ENCODE results near the gene ARID3B. TPM values are rescaled to one million over a fixed set of nuclear protein-coding genes. Genes with fewer than 3 reads are reported as not detected.

Gene ARID3B
- total and polyA plus RNA-seq, 2 of the 13 experiments (the other 11 are each of a cell fraction or from before 2014, with no cell fraction given) = 5.3 to 12.8 TPM

DNA sequence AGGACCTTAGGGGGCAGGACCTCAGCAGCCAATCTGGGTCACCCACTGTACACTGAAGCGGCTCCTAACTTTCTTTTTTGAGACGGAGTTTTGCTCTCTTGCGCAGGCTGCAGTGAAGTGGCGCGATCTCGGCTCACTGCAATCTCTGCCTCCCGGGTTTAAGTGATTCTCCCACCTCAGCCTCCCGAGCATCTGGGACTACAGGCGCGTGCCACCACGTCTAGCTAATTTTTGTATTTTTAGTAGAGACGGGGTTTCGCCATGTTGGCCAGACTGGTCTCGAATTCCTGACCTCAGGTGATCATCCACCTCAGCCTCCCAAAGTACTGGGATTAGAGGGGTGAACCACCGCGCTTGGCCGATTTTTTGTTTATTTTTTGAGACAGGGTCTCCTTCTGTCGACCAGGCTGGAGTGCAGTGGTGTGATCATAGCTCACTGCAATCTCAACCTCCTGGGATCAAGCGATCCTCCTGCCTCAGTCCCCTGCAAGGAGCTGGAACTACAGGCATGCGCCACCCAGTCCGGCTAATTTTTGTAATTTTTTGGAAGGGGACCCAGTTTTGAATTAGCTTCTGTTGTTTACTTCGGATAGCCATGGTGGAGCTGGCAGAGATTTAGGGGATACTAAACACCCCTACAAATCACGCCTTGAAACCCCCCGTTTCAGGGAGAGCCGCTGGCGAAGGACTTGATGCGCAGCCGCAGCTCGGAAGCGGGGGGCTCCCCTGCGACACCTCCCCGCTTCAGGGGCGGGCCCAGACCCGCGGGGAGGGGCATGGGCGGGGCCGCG is 73.1 kb downstream of the ARID3B start (continued):
- TF ChIP-seq ZNF569 (CRISPR knock-in tag; IDR thresholded peaks at IDR 0.05; ENCODE audit: borderline replicate concordance) (no peak), THAP11 (CRISPR knock-in tag; IDR thresholded peaks at IDR 0.05) (0 out of 2 replicates have a peak, but pooled peaks have one; percentile 14)
- TF ChIP-seq, protein P1, sequence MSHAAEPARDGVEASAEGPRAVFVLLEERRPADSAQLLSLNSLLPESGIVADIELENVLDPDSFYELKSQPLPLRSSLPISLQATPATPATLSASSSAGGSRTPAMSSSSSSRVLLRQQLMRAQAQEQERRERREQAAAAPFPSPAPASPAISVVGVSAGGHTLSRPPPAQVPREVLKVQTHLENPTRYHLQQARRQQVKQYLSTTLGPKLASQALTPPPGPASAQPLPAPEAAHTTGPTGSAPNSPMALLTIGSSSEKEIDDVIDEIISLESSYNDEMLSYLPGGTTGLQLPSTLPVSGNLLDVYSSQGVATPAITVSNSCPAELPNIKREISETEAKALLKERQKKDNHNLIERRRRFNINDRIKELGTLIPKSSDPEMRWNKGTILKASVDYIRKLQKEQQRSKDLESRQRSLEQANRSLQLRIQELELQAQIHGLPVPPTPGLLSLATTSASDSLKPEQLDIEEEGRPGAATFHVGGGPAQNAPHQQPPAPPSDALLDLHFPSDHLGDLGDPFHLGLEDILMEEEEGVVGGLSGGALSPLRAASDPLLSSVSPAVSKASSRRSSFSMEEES (CRISPR knock-in tag; IDR thresholded peaks at IDR 0.05) = no peak
- TF ChIP-seq, protein P2, sequence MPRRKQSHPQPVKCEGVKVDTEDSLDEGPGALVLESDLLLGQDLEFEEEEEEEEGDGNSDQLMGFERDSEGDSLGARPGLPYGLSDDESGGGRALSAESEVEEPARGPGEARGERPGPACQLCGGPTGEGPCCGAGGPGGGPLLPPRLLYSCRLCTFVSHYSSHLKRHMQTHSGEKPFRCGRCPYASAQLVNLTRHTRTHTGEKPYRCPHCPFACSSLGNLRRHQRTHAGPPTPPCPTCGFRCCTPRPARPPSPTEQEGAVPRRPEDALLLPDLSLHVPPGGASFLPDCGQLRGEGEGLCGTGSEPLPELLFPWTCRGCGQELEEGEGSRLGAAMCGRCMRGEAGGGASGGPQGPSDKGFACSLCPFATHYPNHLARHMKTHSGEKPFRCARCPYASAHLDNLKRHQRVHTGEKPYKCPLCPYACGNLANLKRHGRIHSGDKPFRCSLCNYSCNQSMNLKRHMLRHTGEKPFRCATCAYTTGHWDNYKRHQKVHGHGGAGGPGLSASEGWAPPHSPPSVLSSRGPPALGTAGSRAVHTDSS (CRISPR knock-in tag; conservative IDR thresholded peaks at IDR 0.05) = no peak

DNA sequence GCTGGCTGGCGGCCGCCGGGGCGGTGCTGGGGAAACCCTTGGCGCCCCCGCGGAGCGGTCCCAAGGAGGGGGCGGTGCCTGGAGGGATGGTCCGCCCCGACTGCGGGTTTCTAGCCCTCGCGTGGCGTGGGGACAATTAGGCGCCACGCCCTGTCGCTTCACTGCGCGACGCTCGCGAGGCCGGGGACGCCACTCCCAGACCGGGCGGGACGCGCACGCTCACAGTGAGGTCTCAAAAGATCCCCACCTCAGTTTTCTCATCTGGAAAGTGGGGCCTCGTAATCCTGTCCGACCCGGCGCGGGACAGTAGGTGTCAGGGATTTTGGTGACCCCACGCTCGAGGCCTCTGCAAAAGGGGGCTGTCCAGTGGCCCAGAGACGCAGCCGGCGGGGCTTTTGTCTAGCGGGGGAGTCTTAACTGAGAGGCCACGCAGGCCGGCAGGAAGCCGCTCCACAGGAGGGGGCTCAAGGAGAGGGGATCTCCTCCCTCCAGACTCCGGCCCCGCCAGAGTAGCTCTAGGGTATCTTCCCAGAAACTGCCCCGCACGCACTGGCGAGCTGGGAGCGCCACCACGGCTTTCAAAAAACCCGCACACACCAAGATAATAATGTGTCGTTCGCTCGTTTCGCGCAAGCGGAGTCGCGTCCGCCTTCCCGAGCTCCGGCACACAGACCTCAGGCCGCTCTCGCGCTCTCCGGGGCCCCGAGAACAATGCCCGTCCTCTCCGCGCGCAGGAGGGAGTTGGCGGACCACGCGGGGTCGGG is 73.9 kb downstream of the ARID3B start:
- no peak overlapping the region for H2AFZ ChIP-seq (ENCODE audit: low read length)
- BruUV-seq (replicated peaks) = TSS peak; percentile 88
- H3K9me3 ChIP-seq (ENCODE audit: low read length) = no peaks in the 10 kb centered on the region
- H3K4me2 ChIP-seq (ENCODE audit: low read depth, low read length) = peak overlapping the region; percentile 85
- intact Hi-C loops (cut with micrococcal nuclease; ENCODE audit: unreplicated experiment) (loop anchor here (1.0 to 5.0 kb wide), 3 partner anchors 74 to 243 kb away; partner anchors contain the start of gene ARID3B), in situ Hi-C loops (cut with HindIII; ENCODE audit: extremely low pct_ligation_motif_present, low pct_unique_long_range_greater_than_20kb) (no loop called here)
- ChIA-PET POLR2A (interaction anchor here (1.1 to 6.9 kb wide), 8 partner anchors 13 to 172 kb away, joined by 3 to 52 read pairs (median 6); partner anchors contain the start of genes ARID3B and UBL7), CTCF (ENCODE audit: low intra/inter-chr PET ratio, low total read pairs) (no interaction called here)
- WGBS (ENCODE audit: low lambda C conversion rate) = 0% methylated on average over 1 of the region's 76 CpGs
- peaks cover 35% of the 10 kb centered on the region for H4K20me1 ChIP-seq (ENCODE audit: insufficient read depth, low read length)
- H3K4me3 ChIP-seq (replicated peaks in 1 of 3; ENCODE audit: insufficient read depth in 1 of 3, low read depth in 2 of 3, low read length in 3 of 3) = peak overlapping the region; percentile 90 to 100 (median 94)
- H3K79me2 ChIP-seq (ENCODE audit: insufficient read depth, low read length) = peaks cover 40% of the 10 kb centered on the region
- peaks cover 39% of the 10 kb centered on the region for H3K4me1 ChIP-seq (ENCODE audit: insufficient read depth, low read length)
- peaks cover under 1 to 9% of the 10 kb centered on the region in 2 experiments; a peak in 4 of 5 replicates for H3K36me3 ChIP-seq (replicated peaks in 1 of 2; ENCODE audit: control insufficient read depth in 1 of 2, insufficient read depth in 2 of 2, low read length in 2 of 2)
- ATAC-seq = peak; percentile 48
- peak overlapping the region; percentile 99 for H3K9ac ChIP-seq (ENCODE audit: insufficient read depth, low read depth, low read length)
- H3K27ac ChIP-seq (ENCODE audit: extremely low read length, insufficient read depth, low read length) = peak overlapping the region; percentile 93
- H3K27me3 ChIP-seq (ENCODE audit: control insufficient read depth in 1 of 2, insufficient read depth in 2 of 2, low read length in 2 of 2) = peaks cover 0 to 28% of the 10 kb centered on the region in 2 experiments; a peak in 2 of 5 replicates
- no peak for DNase-seq (ENCODE audit: low spot score)
- no peak for FAIRE-seq
- no peak for TF ChIP-seq GATAD1 (CRISPR knock-in tag; IDR thresholded peaks at IDR 0.05)
- TF ChIP-seq, protein P3, sequence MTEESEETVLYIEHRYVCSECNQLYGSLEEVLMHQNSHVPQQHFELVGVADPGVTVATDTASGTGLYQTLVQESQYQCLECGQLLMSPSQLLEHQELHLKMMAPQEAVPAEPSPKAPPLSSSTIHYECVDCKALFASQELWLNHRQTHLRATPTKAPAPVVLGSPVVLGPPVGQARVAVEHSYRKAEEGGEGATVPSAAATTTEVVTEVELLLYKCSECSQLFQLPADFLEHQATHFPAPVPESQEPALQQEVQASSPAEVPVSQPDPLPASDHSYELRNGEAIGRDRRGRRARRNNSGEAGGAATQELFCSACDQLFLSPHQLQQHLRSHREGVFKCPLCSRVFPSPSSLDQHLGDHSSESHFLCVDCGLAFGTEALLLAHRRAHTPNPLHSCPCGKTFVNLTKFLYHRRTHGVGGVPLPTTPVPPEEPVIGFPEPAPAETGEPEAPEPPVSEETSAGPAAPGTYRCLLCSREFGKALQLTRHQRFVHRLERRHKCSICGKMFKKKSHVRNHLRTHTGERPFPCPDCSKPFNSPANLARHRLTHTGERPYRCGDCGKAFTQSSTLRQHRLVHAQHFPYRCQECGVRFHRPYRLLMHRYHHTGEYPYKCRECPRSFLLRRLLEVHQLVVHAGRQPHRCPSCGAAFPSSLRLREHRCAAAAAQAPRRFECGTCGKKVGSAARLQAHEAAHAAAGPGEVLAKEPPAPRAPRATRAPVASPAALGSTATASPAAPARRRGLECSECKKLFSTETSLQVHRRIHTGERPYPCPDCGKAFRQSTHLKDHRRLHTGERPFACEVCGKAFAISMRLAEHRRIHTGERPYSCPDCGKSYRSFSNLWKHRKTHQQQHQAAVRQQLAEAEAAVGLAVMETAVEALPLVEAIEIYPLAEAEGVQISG (CRISPR knock-in tag; IDR thresholded peaks at IDR 0.05) = peak; percentile 47; the same call in 1 of the 2 replicates
- TF ChIP-seq, protein P4, sequence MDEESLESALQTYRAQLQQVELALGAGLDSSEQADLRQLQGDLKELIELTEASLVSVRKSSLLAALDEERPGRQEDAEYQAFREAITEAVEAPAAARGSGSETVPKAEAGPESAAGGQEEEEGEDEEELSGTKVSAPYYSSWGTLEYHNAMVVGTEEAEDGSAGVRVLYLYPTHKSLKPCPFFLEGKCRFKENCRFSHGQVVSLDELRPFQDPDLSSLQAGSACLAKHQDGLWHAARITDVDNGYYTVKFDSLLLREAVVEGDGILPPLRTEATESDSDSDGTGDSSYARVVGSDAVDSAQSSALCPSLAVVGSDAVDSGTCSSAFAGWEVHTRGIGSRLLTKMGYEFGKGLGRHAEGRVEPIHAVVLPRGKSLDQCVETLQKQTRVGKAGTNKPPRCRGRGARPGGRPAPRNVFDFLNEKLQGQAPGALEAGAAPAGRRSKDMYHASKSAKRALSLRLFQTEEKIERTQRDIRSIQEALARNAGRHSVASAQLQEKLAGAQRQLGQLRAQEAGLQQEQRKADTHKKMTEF (CRISPR knock-in tag; IDR thresholded peaks at IDR 0.05) = peak; percentile 44; the same call in 1 of the 2 replicates
- TF ChIP-seq ZNF781 (CRISPR knock-in tag; IDR thresholded peaks at IDR 0.05; ENCODE audit: borderline replicate concordance, not compliant biosample characterization) = no peak
- no peak for TF ChIP-seq SOX5 (CRISPR knock-in tag; IDR thresholded peaks at IDR 0.05; ENCODE audit: borderline replicate concordance)
- TF ChIP-seq SALL1 (CRISPR knock-in tag; IDR thresholded peaks at IDR 0.05) = peak; percentile 44; the same call in 1 of the 2 replicates
- TF ChIP-seq TARDBP (CRISPR knock-in tag; IDR thresholded peaks at IDR 0.05) = no peak
- TF ChIP-seq ELF3 (CRISPR knock-in tag; IDR thresholded peaks at IDR 0.05) = 0 out of 2 replicates have a peak, but pooled peaks have one; percentile 38

Data from HepG2 (cell line).